Measurements from ENCODE around the gene TTC23. TPM values are rescaled to one million over a fixed set of nuclear protein-coding genes. Genes with fewer than 3 reads are reported as not detected.

TTC23 gene
- total RNA-seq, 2 donors from 2014 or later, result 3.9 to 4.6 TPM

- no peak for ATAC-seq (replicated peaks in 1 of 2)
- no peak overlapping the region for H3K27ac Mint-ChIP-seq
- H3K4me1 Mint-ChIP-seq (ENCODE audit: low read depth), result no peaks in the 10 kb centered on the region
- no peak overlapping the region for H3K4me3 Mint-ChIP-seq
- no peak for DNase-seq
- H3K27me3 Mint-ChIP-seq (ENCODE audit: low read depth), result no peaks in the 10 kb centered on the region
- H3K9me3 Mint-ChIP-seq, result no peaks in the 10 kb centered on the region
- H3K36me3 Mint-ChIP-seq (ENCODE audit: insufficient read depth in 2 of 2), result no peaks in the 10 kb centered on the region
These were observed 105.4 kb downstream of the TTC23 start for GRCh38 chr15:99143655-99144610.

GRCh38 chr15:99143242-99143641 lies 106.1 kb downstream of the TTC23 start:
- no peaks in the 10 kb centered on the region for H3K27me3 Mint-ChIP-seq (ENCODE audit: low read depth)
- H3K9me3 Mint-ChIP-seq, result no peaks in the 10 kb centered on the region
- ATAC-seq (replicated peaks in 1 of 2) (no peak), DNase-seq (no peak)
- no peaks in the 10 kb centered on the region for H3K4me1 Mint-ChIP-seq (ENCODE audit: low read depth)
- H3K27ac Mint-ChIP-seq, result no peak overlapping the region
- H3K36me3 Mint-ChIP-seq (ENCODE audit: insufficient read depth in 2 of 2), result no peaks in the 10 kb centered on the region
- H3K4me3 Mint-ChIP-seq, result no peak overlapping the region

- no peaks in the 10 kb centered on the region for H3K27me3 Mint-ChIP-seq (ENCODE audit: low read depth)
- no peak overlapping the region for H3K4me3 Mint-ChIP-seq
- H3K9me3 Mint-ChIP-seq, result no peaks in the 10 kb centered on the region
- no peak overlapping the region for H3K27ac Mint-ChIP-seq
- no peaks in the 10 kb centered on the region for H3K36me3 Mint-ChIP-seq (ENCODE audit: insufficient read depth in 2 of 2)
- ATAC-seq (replicated peaks in 1 of 2) (no peak), DNase-seq (no peak)
- no peaks in the 10 kb centered on the region for H3K4me1 Mint-ChIP-seq (ENCODE audit: low read depth)
These were observed 106.8 kb downstream of the TTC23 start for GRCh38 chr15:99142562-99142961.

- no peaks in the 10 kb centered on the region for H3K36me3 Mint-ChIP-seq (ENCODE audit: insufficient read depth in 2 of 2)
- DNase-seq, result no peak
These were observed 107.4 kb downstream of the TTC23 start for GRCh38 chr15:99141943-99142342.

GRCh38 chr15:99140590-99140989 lies 108.8 kb downstream of the TTC23 start:
- DNase-seq (no peak), ATAC-seq (replicated peaks in 1 of 2) (no peak)
- H3K9me3 Mint-ChIP-seq, result no peaks in the 10 kb centered on the region

More at GRCh38 chr15:99141943-99142342, 107.4 kb downstream of the TTC23 start:
- no peaks in the 10 kb centered on the region for H3K27me3 Mint-ChIP-seq (ENCODE audit: low read depth)
- H3K9me3 Mint-ChIP-seq, result no peaks in the 10 kb centered on the region
- H3K4me3 Mint-ChIP-seq, result no peak overlapping the region
- H3K27ac Mint-ChIP-seq, result no peak overlapping the region
- H3K4me1 Mint-ChIP-seq (ENCODE audit: low read depth), result no peaks in the 10 kb centered on the region
- no peak for ATAC-seq (replicated peaks in 1 of 2)

GRCh38 chr15:99139276-99139675 lies 110.1 kb downstream of the TTC23 start:
- ATAC-seq (replicated peaks in 1 of 2), result no peak
- no peaks in the 10 kb centered on the region for H3K27me3 Mint-ChIP-seq (ENCODE audit: low read depth)
- no peaks in the 10 kb centered on the region for H3K9me3 Mint-ChIP-seq
- no peaks in the 10 kb centered on the region for H3K36me3 Mint-ChIP-seq (ENCODE audit: insufficient read depth in 2 of 2)
- DNase-seq, result no peak
- no peak overlapping the region for H3K27ac Mint-ChIP-seq
- H3K4me3 Mint-ChIP-seq, result no peak overlapping the region
- peaks cover 10% of the 10 kb centered on the region for H3K4me1 Mint-ChIP-seq (ENCODE audit: low read depth)

More at GRCh38 chr15:99140590-99140989, 108.8 kb downstream of the TTC23 start:
- no peaks in the 10 kb centered on the region for H3K36me3 Mint-ChIP-seq (ENCODE audit: insufficient read depth in 2 of 2)
- H3K27ac Mint-ChIP-seq, result no peak overlapping the region
- no peak overlapping the region for H3K4me3 Mint-ChIP-seq
- no peaks in the 10 kb centered on the region for H3K27me3 Mint-ChIP-seq (ENCODE audit: low read depth)
- H3K4me1 Mint-ChIP-seq (ENCODE audit: low read depth), result peaks cover under 1% of the 10 kb centered on the region

- DNase-seq, result no peak
- no peak for ATAC-seq (replicated peaks in 1 of 2)
- Mint-ChIP-seq H3K27me3 (ENCODE audit: low read depth) (no peaks in the 10 kb centered on the region), H3K27ac (no peak overlapping the region), H3K9me3 (no peaks in the 10 kb centered on the region), H3K4me3 (no peak overlapping the region), H3K36me3 (ENCODE audit: insufficient read depth in 2 of 2) (no peaks in the 10 kb centered on the region), H3K4me1 (ENCODE audit: low read depth) (peaks cover 10% of the 10 kb centered on the region)
These were observed 110.8 kb downstream of the TTC23 start for GRCh38 chr15:99138491-99138982.

- Mint-ChIP-seq H3K27me3 (ENCODE audit: low read depth) (no peaks in the 10 kb centered on the region), H3K36me3 (ENCODE audit: insufficient read depth in 2 of 2) (no peaks in the 10 kb centered on the region), H3K4me1 (ENCODE audit: low read depth) (peaks cover 10% of the 10 kb centered on the region), H3K9me3 (no peaks in the 10 kb centered on the region), H3K4me3 (no peak overlapping the region), H3K27ac (no peak overlapping the region)
- ATAC-seq (replicated peaks in 1 of 2) (no peak), DNase-seq (no peak)
These were observed 111.5 kb downstream of the TTC23 start for GRCh38 chr15:99137877-99138276.

- Mint-ChIP-seq H3K36me3 (ENCODE audit: insufficient read depth in 2 of 2) (no peaks in the 10 kb centered on the region), H3K4me1 (ENCODE audit: low read depth) (peaks cover 10% of the 10 kb centered on the region), H3K4me3 (no peak overlapping the region), H3K9me3 (no peaks in the 10 kb centered on the region), H3K27me3 (ENCODE audit: low read depth) (no peaks in the 10 kb centered on the region), H3K27ac (no peak overlapping the region)
- DNase-seq (no peak), ATAC-seq (replicated peaks in 1 of 2) (no peak)
These were observed 112.3 kb downstream of the TTC23 start for GRCh38 chr15:99137111-99137546.

- DNase-seq, result no peak
- Mint-ChIP-seq H3K9me3 (no peaks in the 10 kb centered on the region), H3K27ac (no peak overlapping the region), H3K27me3 (ENCODE audit: low read depth) (no peaks in the 10 kb centered on the region), H3K36me3 (ENCODE audit: insufficient read depth in 2 of 2) (no peaks in the 10 kb centered on the region), H3K4me3 (no peak overlapping the region), H3K4me1 (ENCODE audit: low read depth) (peaks cover 10% of the 10 kb centered on the region)
- peak; percentile 53 to 83 for ATAC-seq (replicated peaks in 1 of 2)
These were observed 114.2 kb downstream of the TTC23 start for GRCh38 chr15:99135194-99135593.

GRCh38 chr15:99134317-99134821 lies 115.0 kb downstream of the TTC23 start:
- DNase-seq (no peak), ATAC-seq (replicated peaks in 1 of 2) (no peak)
- Mint-ChIP-seq H3K27ac (no peak overlapping the region), H3K4me3 (no peak overlapping the region), H3K36me3 (ENCODE audit: insufficient read depth in 2 of 2) (no peaks in the 10 kb centered on the region), H3K9me3 (no peaks in the 10 kb centered on the region), H3K27me3 (ENCODE audit: low read depth) (no peaks in the 10 kb centered on the region), H3K4me1 (ENCODE audit: low read depth) (peaks cover 10% of the 10 kb centered on the region)

GRCh38 chr15:99132634-99133287 lies 116.6 kb downstream of the TTC23 start:
- Mint-ChIP-seq H3K4me3 (no peak overlapping the region), H3K9me3 (no peaks in the 10 kb centered on the region), H3K36me3 (ENCODE audit: insufficient read depth in 2 of 2) (no peaks in the 10 kb centered on the region), H3K4me1 (ENCODE audit: low read depth) (peaks cover 10% of the 10 kb centered on the region), H3K27ac (no peak overlapping the region), H3K27me3 (ENCODE audit: low read depth) (no peaks in the 10 kb centered on the region)
- no peak for ATAC-seq (replicated peaks in 1 of 2)
- DNase-seq, result no peak

GRCh38 chr15:99132122-99132521 lies 117.3 kb downstream of the TTC23 start:
- no peaks in the 10 kb centered on the region for H3K27me3 Mint-ChIP-seq (ENCODE audit: low read depth)
- no peak for ATAC-seq (replicated peaks in 1 of 2)
- H3K36me3 Mint-ChIP-seq (ENCODE audit: insufficient read depth in 2 of 2), result no peaks in the 10 kb centered on the region
- H3K27ac Mint-ChIP-seq, result no peak overlapping the region
- H3K9me3 Mint-ChIP-seq, result no peaks in the 10 kb centered on the region
- H3K4me3 Mint-ChIP-seq, result no peak overlapping the region
- H3K4me1 Mint-ChIP-seq (ENCODE audit: low read depth), result peaks cover 10% of the 10 kb centered on the region
- no peak for DNase-seq

Data from activated T-cell treated with anti-CD3 and anti-CD28 coated beads, Interleukin-2, amount 50 U/mL, for 72 hours (primary cell).